Esophagus (tissue), 2 donors: ENCODE data around the gene GFPT2. TPM values are rescaled to one million over a fixed set of nuclear protein-coding genes. Genes with fewer than 3 reads are reported as not detected.

Experiments used
- H3K27ac ChIP-seq, 2 donors: one replicate each; pipeline ENCODE4 v1.5.1; 2013; ENCODE audit warnings: low read depth in 2 of 2, mild to moderate bottlenecking in 2 of 2, inconsistent platforms in 1 of 2, low read length in 1 of 2, moderate library complexity in 1 of 2
- H3K27me3 ChIP-seq, 2 donors: one replicate each; pipeline ENCODE4 v1.6.1; 2013; ENCODE audit warnings: low read length in 2 of 2, control low read depth in 1 of 2, mild to moderate bottlenecking in 1 of 2; ENCODE audit not compliant: insufficient read depth in 2 of 2, control insufficient read depth in 1 of 2
- H3K36me3 ChIP-seq, 2 donors: one replicate each; pipeline ENCODE4 v1.6.1; 2013; ENCODE audit warnings: low read length in 1 of 2; ENCODE audit not compliant: control insufficient read depth in 2 of 2, insufficient read depth in 2 of 2
- H3K4me1 ChIP-seq, 2 donors: one replicate each; pipeline ENCODE4 v1.6.1; 2013; ENCODE audit warnings: low read length in 1 of 2; ENCODE audit not compliant: control insufficient read depth in 2 of 2, insufficient read depth in 2 of 2
- H3K4me3 ChIP-seq, 2 donors: one replicate each; pipeline ENCODE4 v1.5.1; 2013; ENCODE audit warnings: low read length in 2 of 2, mild to moderate bottlenecking in 2 of 2, low read depth in 1 of 2, moderate library complexity in 1 of 2
- H3K9me3 ChIP-seq, 2 donors: one replicate each; pipeline ENCODE4 v1.6.1; 2013; ENCODE audit warnings: mild to moderate bottlenecking in 2 of 2, low read depth in 1 of 2, low read length in 1 of 2, moderate library complexity in 1 of 2; ENCODE audit not compliant: control insufficient read depth in 2 of 2, insufficient read depth in 1 of 2
- WGBS, 2 donors: extraction: QIAGEN DNeasy Blood & Tissue Kit; methylation state at CpG; one replicate each; pipeline ENCODE4 v1.1.7; 2013; 5-methylcytosine and 5-hydroxymethylcytosine counted together
- polyA plus RNA-seq, 2 donors: library from polyadenylated mRNA; stranded (reverse); fragments of 200-250 nt; gene quantifications; one replicate each; pipeline ENCODE4 v1.2.3, GENCODE V29; 2013
- donor health status: healthy with polysubstance abuse.
- donor health status: Bipolar disorder and iron deficiency.

The GFPT2 gene
- polyA plus RNA-seq, result 1 to 10 TPM in 1 of 2 donors, under 1 TPM in 1; 0.73 to 1.9 TPM

DNA sequence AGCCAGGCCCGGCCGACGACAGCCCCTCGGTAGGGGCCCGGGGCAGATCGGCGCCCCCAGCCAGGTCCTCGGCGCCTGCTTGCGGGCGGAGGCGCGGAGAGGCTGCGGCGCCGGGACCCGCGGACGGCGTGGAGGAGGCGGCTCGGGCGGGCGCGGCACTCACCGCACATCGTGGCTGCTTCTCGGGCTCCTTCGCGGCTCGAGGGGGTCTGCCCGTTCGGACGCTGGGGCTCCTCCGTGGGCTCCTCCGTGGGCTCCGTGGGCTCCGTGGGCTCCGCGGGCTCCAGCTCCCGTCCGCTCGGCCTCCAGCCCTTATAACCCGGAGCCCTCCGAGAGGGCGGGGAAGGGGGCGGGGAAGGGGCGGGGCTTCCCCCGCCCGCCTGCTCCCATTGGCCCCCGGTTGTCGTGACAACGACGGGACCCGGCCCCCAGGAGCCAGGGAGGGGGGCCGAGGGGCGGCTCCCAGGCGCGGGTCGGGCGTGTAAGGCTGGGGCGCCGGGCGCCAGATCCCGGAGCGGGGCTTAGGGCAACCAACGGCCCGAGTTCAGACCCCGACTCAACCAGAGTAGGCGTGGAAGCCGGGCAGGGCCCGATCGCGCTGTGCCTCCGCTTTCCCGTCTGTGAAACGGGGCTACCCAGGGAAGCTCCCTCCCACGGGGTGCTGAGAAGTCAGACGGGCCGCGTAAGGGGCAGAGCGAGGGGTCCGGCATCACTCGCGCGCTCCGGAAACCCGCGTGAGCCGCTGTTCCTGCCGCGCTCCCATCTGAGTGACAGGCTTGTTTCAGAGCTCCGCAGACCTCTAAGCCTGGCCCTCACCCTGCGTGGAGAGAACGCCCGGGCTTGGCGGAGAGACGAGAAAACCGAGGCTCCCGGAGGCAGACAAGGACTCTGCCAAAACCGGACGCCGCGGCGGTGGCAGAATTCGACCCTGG is at the start of gene GFPT2:
Gene GFPT2, minus strand, starts transcription at position 289 of the 932 bp plus-strand sequence. Its CDS starts 119 bp downstream, at position 170.
- no peaks in the 10 kb centered on the region for H3K9me3 ChIP-seq

DNA sequence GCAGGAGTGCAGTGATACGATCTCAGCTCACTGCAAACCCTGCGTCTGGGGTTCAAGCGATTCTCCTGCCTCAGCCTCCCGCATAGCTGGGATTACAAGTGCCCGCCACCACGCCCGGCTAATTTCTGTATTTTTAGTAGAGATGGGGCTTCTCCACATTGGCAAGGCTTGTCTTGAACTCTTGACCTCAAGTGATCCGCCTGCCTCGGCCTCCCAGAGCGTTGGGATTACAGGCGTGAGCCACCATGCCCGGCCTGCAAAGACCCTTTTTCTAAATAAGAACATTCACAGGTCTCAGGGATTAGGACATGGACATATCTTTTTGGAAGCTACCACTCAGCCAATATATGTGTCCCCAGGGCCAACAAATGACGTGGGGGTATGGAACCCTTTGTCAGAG is 49.6 kb upstream of the GFPT2 start:
- 93% methylated on average over 13 of the region's 13 CpGs for WGBS, 2 donors
- no peaks in the 10 kb centered on the region for H3K4me1 ChIP-seq
- H3K9me3 ChIP-seq, result peaks cover 0 to 5% of the 10 kb centered on the region in 2 donors
- no peaks in the 10 kb centered on the region for H3K27me3 ChIP-seq
- no peak overlapping the region for H3K27ac ChIP-seq
- H3K36me3 ChIP-seq, result no peaks in the 10 kb centered on the region
- H3K4me3 ChIP-seq, result no peak overlapping the region

More for the DNA sequence above, at the start of gene GFPT2:
- peak within 1 kb of the TSS; percentile 45 to 56 for H3K4me3 ChIP-seq
- H3K27ac ChIP-seq, result peak within 1 kb of the TSS; percentile 16 to 26
- H3K4me1 ChIP-seq, result peaks cover 7 to 8% of the 10 kb centered on the region in 2 donors
- H3K36me3 ChIP-seq, result no peaks in the 10 kb centered on the region
- WGBS, 2 donors, result 0 to 1% methylated on average over 71 to 106 of the region's 106 CpGs
- peaks cover 0 to 4% of the 10 kb centered on the region in 2 donors for H3K27me3 ChIP-seq

DNA sequence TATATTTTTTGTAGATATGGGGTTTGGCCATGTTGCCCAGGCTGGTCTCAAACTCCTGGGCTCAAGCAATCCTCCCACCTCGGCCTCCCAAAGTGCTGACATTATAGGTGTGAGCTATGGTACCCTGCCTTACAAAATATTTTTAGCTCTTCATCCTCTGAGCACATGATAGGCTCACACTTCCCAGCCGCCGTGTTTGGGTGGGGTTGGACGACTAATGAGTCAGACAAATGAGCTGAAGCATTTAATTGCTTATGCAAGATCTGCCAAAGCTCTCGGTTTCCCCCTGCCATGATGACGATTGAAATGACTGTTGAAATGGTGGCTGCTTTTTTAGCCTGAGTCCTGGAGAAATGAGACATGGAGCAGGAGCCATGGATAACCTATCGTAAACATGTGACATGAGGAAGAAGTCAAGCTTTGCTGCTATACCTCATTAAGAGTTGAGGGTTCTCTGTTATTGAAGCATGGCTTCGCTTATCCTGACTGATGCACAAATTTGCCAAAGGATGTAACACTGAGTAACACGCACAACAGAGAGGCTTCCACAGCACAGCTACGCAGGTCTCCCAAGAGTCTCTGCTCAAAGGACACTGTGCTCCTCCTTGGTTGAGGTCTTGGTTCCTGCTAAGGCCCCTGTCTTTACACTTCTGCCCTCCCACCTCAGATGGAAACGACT is 48.2 kb upstream of the GFPT2 start:
- no peaks in the 10 kb centered on the region for H3K36me3 ChIP-seq
- WGBS, 2 donors, result 85 to 86% methylated on average over 11 of the region's 11 CpGs
- peaks cover 0 to 5% of the 10 kb centered on the region in 2 donors for H3K9me3 ChIP-seq
- no peaks in the 10 kb centered on the region for H3K27me3 ChIP-seq
- no peak overlapping the region for H3K4me3 ChIP-seq
- no peak overlapping the region for H3K27ac ChIP-seq
- H3K4me1 ChIP-seq, result no peaks in the 10 kb centered on the region

DNA sequence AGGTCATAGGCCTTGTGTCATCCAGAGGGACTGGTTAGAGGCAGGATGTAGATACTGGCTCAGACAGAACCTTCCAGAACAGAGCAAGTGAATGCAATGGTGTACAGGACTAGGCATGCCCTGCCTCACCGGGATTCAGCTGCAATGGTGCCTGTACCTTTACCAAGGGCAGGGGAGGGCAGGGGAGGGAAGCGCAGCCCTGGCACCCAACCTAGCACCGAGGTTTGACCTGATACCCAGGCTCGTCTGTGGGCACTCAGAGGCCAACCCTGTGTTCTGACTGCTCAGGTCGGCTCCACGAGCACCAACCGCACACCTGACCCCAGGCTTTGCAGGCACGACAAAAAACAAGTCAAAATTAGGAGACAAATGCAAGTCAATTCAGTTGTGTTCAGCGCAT is 47.3 kb upstream of the GFPT2 start:
- Histone ChIP-seq H3K4me3 (no peak overlapping the region), H3K36me3 (no peaks in the 10 kb centered on the region), H3K27me3 (no peaks in the 10 kb centered on the region), H3K9me3 (peaks cover 0 to 5% of the 10 kb centered on the region in 2 donors), H3K27ac (no peak overlapping the region), H3K4me1 (no peaks in the 10 kb centered on the region)
- 72 to 80% methylated on average over 9 of the region's 9 CpGs for WGBS, 2 donors

DNA sequence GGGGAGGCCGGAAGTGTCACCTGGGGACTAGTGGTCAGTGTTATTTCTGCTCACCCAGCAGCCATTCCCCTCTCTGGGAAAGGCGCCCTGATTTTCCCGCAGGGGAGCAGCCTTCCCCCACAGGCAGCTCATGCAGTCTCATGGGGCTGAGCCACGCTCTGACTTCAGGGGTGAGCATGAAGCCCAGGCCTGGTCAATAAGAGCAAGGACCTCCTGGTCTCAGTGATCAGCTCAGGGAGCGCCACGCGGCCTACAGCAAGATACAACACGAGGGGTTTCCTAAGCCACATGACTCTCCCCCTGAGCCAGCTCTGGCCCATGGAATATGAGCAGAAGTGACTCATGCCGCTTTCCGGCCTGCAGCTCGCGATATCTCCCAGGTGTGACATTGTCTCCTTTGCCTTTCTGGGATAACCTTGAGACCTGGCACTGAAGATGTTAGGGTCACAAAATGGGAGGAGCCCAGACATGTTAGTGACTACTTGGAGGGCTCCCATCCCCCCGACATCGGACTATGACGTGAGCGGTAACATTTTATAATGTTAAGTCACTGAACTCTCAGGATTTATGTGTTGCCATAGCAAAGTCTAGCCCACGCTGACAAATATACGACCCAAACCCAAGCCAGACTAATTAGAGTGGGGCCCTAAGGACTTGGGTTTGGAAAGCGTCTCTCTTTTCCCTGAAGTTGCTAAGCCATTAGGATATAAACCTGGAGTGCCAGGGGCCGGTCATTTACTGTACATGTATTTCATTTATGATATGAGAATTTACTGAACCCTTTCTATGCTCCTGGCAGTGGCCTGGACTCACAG is 46.5 kb upstream of the GFPT2 start:
- H3K27me3 ChIP-seq, result no peaks in the 10 kb centered on the region
- peaks cover 0 to 5% of the 10 kb centered on the region in 2 donors for H3K9me3 ChIP-seq
- no peaks in the 10 kb centered on the region for H3K4me1 ChIP-seq
- 83 to 87% methylated on average over 20 of the region's 20 CpGs for WGBS, 2 donors
- H3K27ac ChIP-seq, result no peak overlapping the region
- no peaks in the 10 kb centered on the region for H3K36me3 ChIP-seq
- no peak overlapping the region for H3K4me3 ChIP-seq

DNA sequence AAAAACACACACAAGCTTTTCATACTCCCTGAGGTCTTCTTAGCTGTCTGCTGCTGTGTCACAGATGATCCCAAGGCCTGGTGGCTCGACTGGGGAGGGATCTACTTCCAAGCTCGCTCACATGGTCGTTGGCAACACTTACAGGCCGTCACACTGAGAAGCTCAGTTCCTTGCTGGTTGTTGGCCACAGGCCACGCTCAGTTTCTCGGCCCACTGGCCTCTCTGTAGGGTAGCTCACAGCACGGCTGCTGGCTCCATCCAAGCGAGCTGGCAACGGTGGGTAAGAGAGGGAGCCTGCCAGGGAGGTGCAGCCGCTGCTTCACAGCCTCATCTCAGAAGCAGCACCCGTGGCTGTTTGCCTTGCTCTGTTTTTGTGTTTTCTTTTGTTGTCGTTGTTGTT is 43.8 kb upstream of the GFPT2 start:
- no peak overlapping the region for H3K27ac ChIP-seq
- WGBS, 2 donors, result 76 to 77% methylated on average over 12 of the region's 12 CpGs
- H3K4me1 ChIP-seq, result no peaks in the 10 kb centered on the region
- no peaks in the 10 kb centered on the region for H3K36me3 ChIP-seq
- no peaks in the 10 kb centered on the region for H3K27me3 ChIP-seq
- no peak overlapping the region for H3K4me3 ChIP-seq
- H3K9me3 ChIP-seq, result peaks cover 0 to 3% of the 10 kb centered on the region in 2 donors

DNA sequence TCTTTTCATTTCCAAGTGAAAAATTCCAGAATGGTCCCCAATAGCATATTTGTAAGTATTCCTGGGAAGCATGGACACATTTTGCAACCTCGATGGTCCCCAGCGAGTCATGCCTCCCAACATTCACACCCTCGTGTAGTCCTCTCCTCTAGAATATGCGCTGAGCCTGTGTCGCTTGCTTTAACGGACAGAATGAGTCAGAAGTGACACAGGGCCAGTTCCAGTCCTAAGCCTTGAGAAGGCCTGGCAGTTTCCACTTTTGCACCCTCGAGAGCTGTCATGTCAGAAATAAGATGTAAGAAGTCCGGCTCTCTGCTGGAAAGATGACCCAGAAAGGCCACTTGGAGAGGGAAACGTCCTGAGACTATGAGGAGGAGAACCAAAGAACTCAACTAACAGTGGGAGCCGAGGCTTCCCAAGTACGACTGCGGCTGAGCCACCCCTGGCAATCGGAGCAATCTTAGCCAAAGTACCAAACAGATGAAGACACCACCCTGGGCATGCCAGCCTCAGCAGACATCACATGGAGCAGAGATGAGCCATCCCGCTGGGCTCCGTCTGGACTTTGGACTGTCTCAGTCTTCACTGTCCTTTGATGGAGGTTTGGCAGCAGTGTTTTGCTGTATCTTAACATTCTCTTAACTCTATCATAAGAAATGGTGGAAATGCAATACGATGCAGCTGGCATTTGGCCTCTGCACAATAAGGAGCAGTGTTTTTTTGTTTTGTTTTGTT is 42.6 kb upstream of the GFPT2 start:
- Histone ChIP-seq H3K4me3 (no peak overlapping the region), H3K27me3 (no peaks in the 10 kb centered on the region), H3K4me1 (no peaks in the 10 kb centered on the region), H3K36me3 (no peaks in the 10 kb centered on the region), H3K9me3 (no peaks in the 10 kb centered on the region), H3K27ac (no peak overlapping the region)
- WGBS, 2 donors, result 78 to 86% methylated on average over 16 of the region's 16 CpGs

DNA sequence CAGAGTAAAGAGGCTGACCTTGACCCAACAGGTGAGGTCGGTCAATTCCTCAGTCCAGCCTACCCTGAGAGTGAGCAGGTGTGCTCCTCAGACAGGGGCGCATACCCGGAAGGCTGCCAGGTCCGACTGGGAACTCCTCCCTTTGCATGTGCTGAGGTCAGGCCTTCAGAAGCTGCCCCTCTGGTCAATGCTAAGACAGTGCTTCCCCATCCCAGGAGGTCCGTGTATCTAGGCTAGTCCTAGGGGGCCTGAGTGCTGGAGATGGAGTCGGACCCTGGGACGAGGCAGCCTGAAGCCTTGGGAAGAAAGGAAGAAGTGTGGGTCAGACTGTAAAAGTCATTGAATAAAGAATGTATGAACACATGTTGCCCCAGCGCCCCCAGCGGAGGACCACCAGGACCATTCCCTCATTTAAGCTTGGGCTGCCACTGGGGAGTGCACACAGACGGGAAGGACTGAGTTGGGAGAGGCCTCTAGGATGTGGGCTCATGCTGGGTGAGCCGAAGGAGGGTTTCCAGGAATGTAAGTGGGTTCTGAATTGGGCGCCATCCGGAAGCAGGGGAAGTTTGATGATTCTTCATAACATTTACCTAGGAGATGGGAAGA is 41.0 kb upstream of the GFPT2 start:
- H3K9me3 ChIP-seq, result no peaks in the 10 kb centered on the region
- H3K27ac ChIP-seq, result no peak overlapping the region
- no peaks in the 10 kb centered on the region for H3K27me3 ChIP-seq
- no peaks in the 10 kb centered on the region for H3K4me1 ChIP-seq
- H3K36me3 ChIP-seq, result no peaks in the 10 kb centered on the region
- 86 to 89% methylated on average over 13 of the region's 13 CpGs for WGBS, 2 donors
- no peak overlapping the region for H3K4me3 ChIP-seq
